HepG2 (cell line): Measurements from ENCODE around the gene VAC14. TPM values are rescaled to one million over a fixed set of nuclear protein-coding genes. Genes with fewer than 3 reads are reported as not detected.

Experiments
- CCDC6 ChIP-seq: sonication (generic); formaldehyde crosslinking; IDR thresholded peaks from 2 replicates; pipeline ENCODE4 v1.8.1; 2022; ENCODE audit warnings: mild to moderate bottlenecking, missing genetic modification reagents, moderate library complexity
- HMGXB4 ChIP-seq, 2 experiments: sonication (generic) in 1 of 2; formaldehyde crosslinking in 1 of 2; IDR thresholded peaks; 2 replicates each; pipeline versions ENCODE4 v1.4.0 to v1.6.1; 2018 to 2020; ENCODE audit warnings: missing genetic modification reagents in 2 of 2, borderline replicate concordance in 1 of 2, low read depth in 1 of 2, mild to moderate bottlenecking in 1 of 2, missing biosample characterization in 1 of 2
- HNRNPH1 ChIP-seq: fragments of 200-400 bp; formaldehyde crosslinking; optimal IDR thresholded peaks from 2 replicates; pipeline ENCODE3; 2017; ENCODE audit warnings: mild to moderate bottlenecking, low read depth, low read length
- HNRNPK ChIP-seq: fragments of 200-400 bp; formaldehyde crosslinking; IDR thresholded peaks from 2 replicates; pipeline ENCODE4 v1.6.1; 2018; ENCODE audit warnings: low read length, low read depth, moderate library complexity, mild to moderate bottlenecking; ENCODE audit not compliant: poor library complexity, severe bottlenecking
- IKZF5 ChIP-seq: IDR thresholded peaks from 2 replicates; pipeline ENCODE4 v1.6.1; 2018; ENCODE audit warnings: missing genetic modification reagents, mild to moderate bottlenecking, missing compliant biosample characterization
- IRF2 ChIP-seq: IDR thresholded peaks from 2 replicates; pipeline ENCODE4 v1.6.1; 2018; ENCODE audit warnings: missing genetic modification reagents, missing compliant biosample characterization
- KMT2B ChIP-seq: IDR thresholded peaks from 2 replicates; pipeline ENCODE4 v1.6.1; 2016; ENCODE audit warnings: missing genetic modification reagents, missing compliant biosample characterization
- POLR2G ChIP-seq: fragments of 200-400 bp; formaldehyde crosslinking; IDR thresholded peaks from 2 replicates; pipeline ENCODE4 v1.6.1; 2018; ENCODE audit warnings: mild to moderate bottlenecking, low read depth, low read length, moderate library complexity
- TOE1 ChIP-seq: sonication (generic); formaldehyde crosslinking; IDR thresholded peaks from 2 replicates; pipeline ENCODE4 v1.4.0; 2020; ENCODE audit warnings: mild to moderate bottlenecking, missing genetic modification reagents
- ZFP36 ChIP-seq: fragments of 150-350 bp; IDR thresholded peaks from 2 replicates; pipeline ENCODE4 v1.6.1; 2018; ENCODE audit warnings: borderline replicate concordance, low read length, low read depth; ENCODE audit not compliant: partially characterized antibody
- ZFP41 ChIP-seq: sonication (generic); formaldehyde crosslinking; IDR thresholded peaks from 2 replicates; pipeline ENCODE4 v1.4.0; 2020; ENCODE audit warnings: mild to moderate bottlenecking, missing genetic modification reagents, borderline replicate concordance
- ZFP62 ChIP-seq: sonication (generic); formaldehyde crosslinking; IDR thresholded peaks from 2 replicates; pipeline ENCODE4 v1.4.0; 2020; ENCODE audit warnings: missing genetic modification reagents
- ZMYM4 ChIP-seq: sonication (generic); formaldehyde crosslinking; IDR thresholded peaks from 2 replicates; pipeline ENCODE4 v1.8.1; 2023; ENCODE audit warnings: mild to moderate bottlenecking, missing genetic modification reagents
- ZNF101 ChIP-seq: sonication (generic); formaldehyde crosslinking; IDR thresholded peaks from 2 replicates; pipeline ENCODE4 v1.4.0; 2020; ENCODE audit warnings: mild to moderate bottlenecking, low read depth, missing genetic modification reagents, borderline replicate concordance
- ZNF136 ChIP-seq: sonication (generic); formaldehyde crosslinking; IDR thresholded peaks from 2 replicates; pipeline ENCODE4 v1.8.1; 2022; ENCODE audit warnings: low read depth, mild to moderate bottlenecking, moderate library complexity, missing genetic modification reagents
- ZNF318 ChIP-seq: sonication (generic); formaldehyde crosslinking; IDR thresholded peaks from 2 replicates; pipeline ENCODE4 v1.4.0; 2020; ENCODE audit warnings: mild to moderate bottlenecking, missing genetic modification reagents
- ZNF775 ChIP-seq: sonication (generic); formaldehyde crosslinking; IDR thresholded peaks from 2 replicates; pipeline ENCODE4 v1.4.0; 2020; ENCODE audit warnings: missing genetic modification reagents, mild to moderate bottlenecking, moderate library complexity, borderline replicate concordance
- ZSCAN20 ChIP-seq: sonication (generic); formaldehyde crosslinking; IDR thresholded peaks from 2 replicates; pipeline ENCODE4 v1.4.0; 2020; ENCODE audit warnings: missing genetic modification reagents, mild to moderate bottlenecking, borderline replicate concordance
- polyA plus RNA-seq, 8 experiments: library from polyadenylated mRNA; depleted of rRNA in 3 of 8; stranded (reverse) in 7 of 8; unstranded in 1 of 8; fragments of >200 nt; fragmentation: Illumina TruSeq in 4 of 8; extraction: Trizol in 4 of 8; gene quantifications; 2 replicates each; pipeline versions ENCODE4 v1.2.1 to v1.2.3, GENCODE V29; 2011 to 2016; ENCODE audit warnings: low read depth in 4 of 8, missing spikeins in 1 of 8, mixed read lengths in 1 of 8; ENCODE audit not compliant: insufficient read depth in 1 of 8
- total RNA-seq, 5 experiments: library from RNA; depleted of rRNA; stranded (reverse); fragments of >200 nt; fragmentation: Illumina TruSeq; extraction: Trizol; gene quantifications; 2 replicates each; pipeline ENCODE4 v1.2.3, GENCODE V29; 2016; ENCODE audit warnings: low read depth in 1 of 5

The VAC14 gene
- total and polyA plus RNA-seq, 2 of the 13 experiments (the other 11 are each of a cell fraction or from before 2014, with no cell fraction given): 23.5 to 24.6 TPM

GRCh38 chr16:70800781-70801480 lies at the start of gene VAC14 (continued):
- TF ChIP-seq TOE1 (CRISPR knock-in tag): no peak
- peak; percentile 94 for TF ChIP-seq ZMYM4 (CRISPR knock-in tag)
- TF ChIP-seq KMT2B (CRISPR knock-in tag): peak; percentile 97
- TF ChIP-seq CCDC6: no peak
- no peak for TF ChIP-seq ZNF318 (CRISPR knock-in tag)
- peak; percentile 78 for TF ChIP-seq IKZF5 (CRISPR knock-in tag)
- no peak; the same call in 1 of the 2 replicates for TF ChIP-seq ZSCAN20 (CRISPR knock-in tag)
- no peak; the same call in 1 of the 2 replicates for TF ChIP-seq ZFP62 (CRISPR knock-in tag)
- TF ChIP-seq ZFP41: peak; percentile 4; the same call in 1 of the 2 replicates
- no peak for TF ChIP-seq ZNF775 (CRISPR knock-in tag)
- peak; percentile 95 for TF ChIP-seq IRF2 (CRISPR knock-in tag)
- no peak for TF ChIP-seq ZNF136
- TF ChIP-seq HNRNPH1: no peak
- no peak for TF ChIP-seq HNRNPK
- TF ChIP-seq ZNF101: no peak
- no peak for TF ChIP-seq ZFP36
- peak; percentile 91 for TF ChIP-seq POLR2G
- peak; percentile 60 to 70; a peak in 3 of 4 replicates for TF ChIP-seq HMGXB4 (CRISPR knock-in tag; IDR thresholded peaks at IDR 0.05; ENCODE audit: borderline replicate concordance in 1 of 2, low read depth in 1 of 2)
